HepG2 (cell line): Measurements from ENCODE around the gene HSF4. TPM values are rescaled to one million over a fixed set of nuclear protein-coding genes. Genes with fewer than 3 reads are reported as not detected.

Experiments
- BORCS8-MEF2B ChIP-seq: sonication (generic); formaldehyde crosslinking; IDR thresholded peaks from 2 replicates; pipeline ENCODE4 v1.8.0; 2022; ENCODE audit warnings: mild to moderate bottlenecking, missing genetic modification reagents
- CCAR2 ChIP-seq: fragments of 200-400 bp; formaldehyde crosslinking; optimal IDR thresholded peaks from 2 replicates; pipeline ENCODE3; 2018; ENCODE audit warnings: low read depth, mild to moderate bottlenecking, low read length, moderate library complexity
- KLF16 ChIP-seq, 2 experiments: sonication (generic) in 1 of 2; formaldehyde crosslinking in 1 of 2; IDR thresholded peaks; 2 replicates each; pipeline versions ENCODE4 v1.6.1 to v1.8.0; 2016 to 2023; ENCODE audit warnings: missing genetic modification reagents in 2 of 2, missing compliant biosample characterization in 1 of 2
- MIER3 ChIP-seq: IDR thresholded peaks from 2 replicates; pipeline ENCODE4 v1.6.1; 2016; ENCODE audit warnings: missing compliant biosample characterization, borderline replicate concordance
- NFRKB ChIP-seq: fragments of 450-650 bp; IDR thresholded peaks from 2 replicates; pipeline ENCODE4 v1.6.1; 2017
- PBX2 ChIP-seq: IDR thresholded peaks from 2 replicates; pipeline ENCODE4 v1.6.1; 2016; ENCODE audit warnings: control low read depth
- ZFP62 ChIP-seq: sonication (generic); formaldehyde crosslinking; IDR thresholded peaks from 2 replicates; pipeline ENCODE4 v1.4.0; 2020; ENCODE audit warnings: missing genetic modification reagents
- ZMAT5 ChIP-seq: sonication (generic); formaldehyde crosslinking; IDR thresholded peaks from 2 replicates; pipeline ENCODE4 v1.5.0; 2020; ENCODE audit warnings: mild to moderate bottlenecking, low read depth, missing genetic modification reagents, borderline replicate concordance
- ZNF30 ChIP-seq: sonication (generic); formaldehyde crosslinking; IDR thresholded peaks from 2 replicates; pipeline ENCODE4 v1.5.0; 2020; ENCODE audit warnings: mild to moderate bottlenecking, missing genetic modification reagents
- ZNF33B ChIP-seq: sonication (generic); formaldehyde crosslinking; IDR thresholded peaks from 2 replicates; pipeline ENCODE4 v1.5.1; 2020; ENCODE audit warnings: mild to moderate bottlenecking, missing genetic modification reagents
- ZNF558 ChIP-seq: sonication (generic); formaldehyde crosslinking; IDR thresholded peaks from 2 replicates; pipeline ENCODE4 v1.9.0; 2022; ENCODE audit warnings: mild to moderate bottlenecking, missing genetic modification reagents, borderline replicate concordance
- ZNF609 ChIP-seq: sonication (generic); formaldehyde crosslinking; IDR thresholded peaks from 2 replicates; pipeline ENCODE4 v1.4.0; 2020; ENCODE audit warnings: mild to moderate bottlenecking, missing genetic modification reagents, borderline replicate concordance
- ZNF773 ChIP-seq: sonication (generic); formaldehyde crosslinking; IDR thresholded peaks from 2 replicates; pipeline ENCODE4 v1.4.0; 2020; ENCODE audit warnings: missing genetic modification reagents, borderline replicate concordance
- polyA plus RNA-seq, 8 experiments: library from polyadenylated mRNA; depleted of rRNA in 3 of 8; stranded (reverse) in 7 of 8; unstranded in 1 of 8; fragments of >200 nt; fragmentation: Illumina TruSeq in 4 of 8; extraction: Trizol in 4 of 8; gene quantifications; 2 replicates each; pipeline versions ENCODE4 v1.2.1 to v1.2.3, GENCODE V29; 2011 to 2016; ENCODE audit warnings: low read depth in 4 of 8, missing spikeins in 1 of 8, mixed read lengths in 1 of 8; ENCODE audit not compliant: insufficient read depth in 1 of 8
- total RNA-seq, 5 experiments: library from RNA; depleted of rRNA; stranded (reverse); fragments of >200 nt; fragmentation: Illumina TruSeq; extraction: Trizol; gene quantifications; 2 replicates each; pipeline ENCODE4 v1.2.3, GENCODE V29; 2016; ENCODE audit warnings: low read depth in 1 of 5
- TF ChIP-seq, protein P1 (sequence below): sonication (generic); formaldehyde crosslinking; IDR thresholded peaks from 2 replicates; pipeline ENCODE4 v1.5.0; 2020; ENCODE audit warnings: missing genetic modification reagents
- TF ChIP-seq, protein P2 (sequence below), 2 experiments: sonication (generic) in 1 of 2; formaldehyde crosslinking in 1 of 2; IDR thresholded peaks; 2 replicates each; pipeline versions ENCODE4 v1.4.0 to v1.6.1; 2018 to 2020; ENCODE audit warnings: missing genetic modification reagents in 2 of 2, borderline replicate concordance in 1 of 2, low read depth in 1 of 2, mild to moderate bottlenecking in 1 of 2, missing biosample characterization in 1 of 2
- TF ChIP-seq, protein P3 (sequence below): IDR thresholded peaks from 2 replicates; pipeline ENCODE4 v1.6.1; 2016; ENCODE audit warnings: missing biosample characterization, missing genetic modification reagents, low read depth

The HSF4 gene
- total and polyA plus RNA-seq, 2 of the 13 experiments (the other 11 are each of a cell fraction or from before 2014, with no cell fraction given), result 3.5 to 16.9 TPM

DNA sequence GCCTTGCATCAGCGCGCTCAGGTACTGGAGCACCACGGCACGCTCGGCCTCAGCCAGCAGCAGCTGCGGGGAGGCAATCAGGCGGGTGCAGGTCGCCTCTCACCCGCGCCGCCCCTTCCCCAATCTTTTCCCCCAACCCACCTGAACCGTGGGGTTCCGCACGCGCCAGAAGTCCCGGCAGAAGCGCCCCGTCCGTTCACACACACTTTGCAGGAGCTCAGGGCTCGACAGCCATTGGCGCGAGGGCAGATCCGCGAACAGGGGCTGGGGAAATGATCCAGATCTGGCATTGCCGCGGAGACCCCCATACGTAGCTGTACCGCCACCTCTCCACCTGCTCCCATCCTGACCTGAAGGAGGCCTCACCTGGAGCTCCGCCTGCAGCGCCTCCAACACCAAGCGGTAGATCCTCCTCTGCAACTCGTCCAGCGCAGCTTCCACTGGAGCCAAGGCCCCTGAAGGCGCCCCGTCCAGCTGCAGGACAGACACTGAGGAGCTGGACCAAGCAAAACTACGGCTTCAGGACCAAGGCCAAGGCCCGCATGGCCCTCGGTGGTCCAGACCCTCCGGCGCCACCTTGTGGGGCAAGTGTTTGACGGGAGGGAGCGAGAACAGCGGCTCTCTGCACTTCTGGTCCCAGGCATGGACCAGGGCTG lies 20.6 kb downstream of the HSF4 start (continued):
- TF ChIP-seq ZNF30 (CRISPR knock-in tag), result no peak
- peak; percentile 93; the same call in 1 of the 2 replicates for TF ChIP-seq MIER3 (CRISPR knock-in tag)
- TF ChIP-seq ZMAT5, result no peak
- TF ChIP-seq ZNF773, result 0 out of 2 replicates have a peak, but pooled peaks have one; percentile 28
- TF ChIP-seq ZNF33B, result peak; percentile 75; the same call in 1 of the 2 replicates
- no peak; the same call in 1 of the 2 replicates for TF ChIP-seq ZNF609 (CRISPR knock-in tag)
- no peak; the same call in 1 of the 2 replicates for TF ChIP-seq ZNF558
- TF ChIP-seq, protein P1, sequence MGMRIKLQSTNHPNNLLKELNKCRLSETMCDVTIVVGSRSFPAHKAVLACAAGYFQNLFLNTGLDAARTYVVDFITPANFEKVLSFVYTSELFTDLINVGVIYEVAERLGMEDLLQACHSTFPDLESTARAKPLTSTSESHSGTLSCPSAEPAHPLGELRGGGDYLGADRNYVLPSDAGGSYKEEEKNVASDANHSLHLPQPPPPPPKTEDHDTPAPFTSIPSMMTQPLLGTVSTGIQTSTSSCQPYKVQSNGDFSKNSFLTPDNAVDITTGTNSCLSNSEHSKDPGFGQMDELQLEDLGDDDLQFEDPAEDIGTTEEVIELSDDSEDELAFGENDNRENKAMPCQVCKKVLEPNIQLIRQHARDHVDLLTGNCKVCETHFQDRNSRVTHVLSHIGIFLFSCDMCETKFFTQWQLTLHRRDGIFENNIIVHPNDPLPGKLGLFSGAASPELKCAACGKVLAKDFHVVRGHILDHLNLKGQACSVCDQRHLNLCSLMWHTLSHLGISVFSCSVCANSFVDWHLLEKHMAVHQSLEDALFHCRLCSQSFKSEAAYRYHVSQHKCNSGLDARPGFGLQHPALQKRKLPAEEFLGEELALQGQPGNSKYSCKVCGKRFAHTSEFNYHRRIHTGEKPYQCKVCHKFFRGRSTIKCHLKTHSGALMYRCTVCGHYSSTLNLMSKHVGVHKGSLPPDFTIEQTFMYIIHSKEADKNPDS (CRISPR knock-in tag), result peak; percentile 72; the same call in 1 of the 2 replicates
- TF ChIP-seq PBX2, result no peak
- TF ChIP-seq CCAR2, result no peak
- TF ChIP-seq, protein P2, sequence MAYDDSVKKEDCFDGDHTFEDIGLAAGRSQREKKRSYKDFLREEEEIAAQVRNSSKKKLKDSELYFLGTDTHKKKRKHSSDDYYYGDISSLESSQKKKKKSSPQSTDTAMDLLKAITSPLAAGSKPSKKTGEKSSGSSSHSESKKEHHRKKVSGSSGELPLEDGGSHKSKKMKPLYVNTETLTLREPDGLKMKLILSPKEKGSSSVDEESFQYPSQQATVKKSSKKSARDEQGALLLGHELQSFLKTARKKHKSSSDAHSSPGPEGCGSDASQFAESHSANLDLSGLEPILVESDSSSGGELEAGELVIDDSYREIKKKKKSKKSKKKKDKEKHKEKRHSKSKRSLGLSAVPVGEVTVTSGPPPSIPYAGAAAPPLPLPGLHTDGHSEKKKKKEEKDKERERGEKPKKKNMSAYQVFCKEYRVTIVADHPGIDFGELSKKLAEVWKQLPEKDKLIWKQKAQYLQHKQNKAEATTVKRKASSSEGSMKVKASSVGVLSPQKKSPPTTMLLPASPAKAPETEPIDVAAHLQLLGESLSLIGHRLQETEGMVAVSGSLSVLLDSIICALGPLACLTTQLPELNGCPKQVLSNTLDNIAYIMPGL (CRISPR knock-in tag; IDR thresholded peaks at IDR 0.05; ENCODE audit: borderline replicate concordance in 1 of 2, low read depth in 1 of 2), result peak; percentile 95 to 98
- TF ChIP-seq, protein P3, sequence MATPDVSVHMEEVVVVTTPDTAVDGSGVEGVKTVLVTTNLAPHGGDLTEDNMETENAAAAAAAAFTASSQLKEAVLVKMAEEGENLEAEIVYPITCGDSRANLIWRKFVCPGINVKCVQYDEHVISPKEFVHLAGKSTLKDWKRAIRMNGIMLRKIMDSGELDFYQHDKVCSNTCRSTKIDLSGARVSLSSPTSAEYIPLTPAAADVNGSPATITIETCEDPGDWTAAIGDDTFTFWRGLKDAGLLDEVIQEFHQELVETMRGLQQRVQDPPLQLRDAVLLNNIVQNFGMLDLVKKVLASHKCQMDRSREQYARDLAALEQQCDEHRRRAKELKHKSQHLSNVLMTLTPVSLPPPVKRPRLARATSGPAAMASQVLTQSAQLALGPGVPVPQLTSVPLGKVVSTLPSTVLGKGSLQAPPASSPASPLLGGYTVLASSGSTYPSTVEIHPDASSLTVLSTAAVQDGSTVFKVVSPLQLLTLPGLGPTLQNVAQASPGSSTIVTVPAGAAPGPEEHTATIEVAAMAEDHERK, result no peak
- TF ChIP-seq KLF16 (CRISPR knock-in tag; IDR thresholded peaks at IDR 0.05), result peak; percentile 86 to 99; a peak in 3 of 4 replicates
- peak; percentile 98 for TF ChIP-seq BORCS8-MEF2B (CRISPR knock-in tag)
- TF ChIP-seq ZFP62 (CRISPR knock-in tag), result no peak
- no peak for TF ChIP-seq NFRKB
